ENCODE results near the gene KAT5.
"Not testable (repeated sequence)": the region's sequence is repeated elsewhere in the genome, so short reads cannot be mapped to it uniquely, and the experiment has no call there.

The KAT5 gene

GRCh38 chr11:65711785-65712632 is at the start of gene KAT5:
Gene KAT5, plus strand, starts transcription at chr11:65712252. Its CDS starts 16 bp downstream, at chr11:65712268.
- DNase-seq (ENCODE audit: insufficient read length, low spot score) = peak; percentile 75
- FAIRE-seq = peak; percentile 92

- DNase-seq (ENCODE audit: insufficient read length, low spot score) (peak; percentile 91), FAIRE-seq (peak; percentile 78)
These were observed 49.0 kb upstream of the KAT5 start, which contains the start of gene RELA for GRCh38 chr11:65662799-65663638. Gene RELA, minus strand, starts transcription at chr11:65662916. Its CDS starts 84 bp downstream, at chr11:65662832.

GRCh38 chr11:65663639-65664200 is 48.3 kb upstream of the KAT5 start:
- DNase-seq (ENCODE audit: insufficient read length, low spot score) (no peak), FAIRE-seq (peak; percentile 31)

GRCh38 chr11:65672180-65672860 is 39.7 kb upstream of the KAT5 start:
- DNase-seq (ENCODE audit: insufficient read length, low spot score) (no peak), FAIRE-seq (no peak)

- DNase-seq (ENCODE audit: insufficient read length, low spot score) (no peak), FAIRE-seq (no peak)
These were observed 39.1 kb upstream of the KAT5 start for GRCh38 chr11:65672982-65673381.

- no peak for FAIRE-seq
- no peak for DNase-seq (ENCODE audit: insufficient read length, low spot score)
These were observed 31.8 kb upstream of the KAT5 start for GRCh38 chr11:65680192-65680743.

GRCh38 chr11:65683480-65683879 is 28.6 kb upstream of the KAT5 start:
- DNase-seq (ENCODE audit: insufficient read length, low spot score); FAIRE-seq: not testable (repeated sequence)

- DNase-seq (ENCODE audit: insufficient read length, low spot score) (no peak), FAIRE-seq (no peak)
These were observed 26.1 kb upstream of the KAT5 start for GRCh38 chr11:65685981-65686380.

GRCh38 chr11:65691847-65692246 is 20.2 kb upstream of the KAT5 start:
- DNase-seq (ENCODE audit: insufficient read length, low spot score); FAIRE-seq: not testable (repeated sequence)

GRCh38 chr11:65692367-65692766 is 19.7 kb upstream of the KAT5 start:
- FAIRE-seq = no peak
- no peak for DNase-seq (ENCODE audit: insufficient read length, low spot score)

- FAIRE-seq = no peak
- DNase-seq (ENCODE audit: insufficient read length, low spot score) = no peak
These were observed 16.4 kb upstream of the KAT5 start for GRCh38 chr11:65695459-65696241.

GRCh38 chr11:65696802-65697552 is 15.1 kb upstream of the KAT5 start:
- no peak for DNase-seq (ENCODE audit: insufficient read length, low spot score)
- no peak for FAIRE-seq

GRCh38 chr11:65698205-65698604 is 13.8 kb upstream of the KAT5 start:
- DNase-seq (ENCODE audit: insufficient read length, low spot score) (no peak), FAIRE-seq (no peak)

GRCh38 chr11:65699306-65699705 is 12.7 kb upstream of the KAT5 start:
- no peak for DNase-seq (ENCODE audit: insufficient read length, low spot score)
- no peak for FAIRE-seq

GRCh38 chr11:65700399-65700798 is 11.7 kb upstream of the KAT5 start:
- no peak for DNase-seq (ENCODE audit: insufficient read length, low spot score)
- no peak for FAIRE-seq

- DNase-seq (ENCODE audit: insufficient read length, low spot score) (no peak), FAIRE-seq (no peak)
These were observed 10.4 kb upstream of the KAT5 start for GRCh38 chr11:65701686-65702085.

GRCh38 chr11:65703846-65704245 is 8.2 kb upstream of the KAT5 start:
- DNase-seq (ENCODE audit: insufficient read length, low spot score) = no peak
- no peak for FAIRE-seq

- peak; percentile 40 for FAIRE-seq
These were observed 5.7 kb upstream of the KAT5 start for GRCh38 chr11:65706303-65706763.

GRCh38 chr11:65707002-65707401 is 5.0 kb upstream of the KAT5 start:
- not testable (repeated sequence) for DNase-seq (ENCODE audit: insufficient read length, low spot score); FAIRE-seq

More at GRCh38 chr11:65706303-65706763, 5.7 kb upstream of the KAT5 start:
- DNase-seq (ENCODE audit: insufficient read length, low spot score) = not testable (repeated sequence)

Measured in GM19239 (cell line).